ENCODE measurements around the gene UTP18.

DNA sequence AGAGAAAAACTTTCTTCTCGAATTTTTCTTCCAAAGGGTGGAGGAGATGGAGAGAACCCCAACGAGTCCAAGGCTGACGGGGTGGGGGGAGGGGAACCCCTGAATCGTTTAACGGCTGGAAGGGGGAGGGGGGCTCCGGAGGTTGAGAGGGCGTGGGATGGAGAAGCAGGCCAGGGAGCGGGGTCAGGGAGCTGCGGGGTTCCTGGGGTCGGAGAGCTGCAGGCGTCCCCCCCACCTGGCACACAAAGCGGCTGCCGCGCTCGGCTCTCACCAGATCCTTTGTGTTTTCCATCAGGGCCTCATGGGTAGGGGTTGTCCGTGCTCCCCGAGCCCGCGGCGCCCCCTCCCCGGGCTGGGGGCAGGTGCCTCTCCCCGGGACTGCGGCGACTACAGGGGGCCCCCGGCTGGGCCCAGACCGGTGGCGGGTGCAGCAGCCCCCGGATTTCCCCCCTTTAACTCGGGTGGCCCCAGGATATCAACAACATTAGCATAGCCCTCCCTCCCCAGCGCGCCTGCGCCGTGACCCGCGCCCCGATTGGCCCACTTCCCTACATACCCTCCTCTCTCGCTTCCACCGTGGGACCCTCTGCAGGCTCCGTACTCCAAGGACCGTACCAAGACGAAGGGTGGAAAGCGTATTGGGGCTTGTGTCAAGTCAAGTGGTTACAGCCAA, 646 bp upstream of the UTP18 start, which contains the start of gene MBTD1:
- TF ChIP-seq POU2F2 (IDR thresholded peaks at IDR 0.05; ENCODE audit: low read depth, low read length) = 0 out of 2 replicates have a peak, but pooled peaks have one; percentile 27
- 0 out of 2 replicates have a peak, but pooled peaks have one; percentile 24 for TF ChIP-seq TAF1 (IDR thresholded peaks at IDR 0.05; ENCODE audit: low read depth, low read length)

Measured in GM12891 (cell line).